ENCODE data around the gene TLL2.

TLL2 gene

DNA sequence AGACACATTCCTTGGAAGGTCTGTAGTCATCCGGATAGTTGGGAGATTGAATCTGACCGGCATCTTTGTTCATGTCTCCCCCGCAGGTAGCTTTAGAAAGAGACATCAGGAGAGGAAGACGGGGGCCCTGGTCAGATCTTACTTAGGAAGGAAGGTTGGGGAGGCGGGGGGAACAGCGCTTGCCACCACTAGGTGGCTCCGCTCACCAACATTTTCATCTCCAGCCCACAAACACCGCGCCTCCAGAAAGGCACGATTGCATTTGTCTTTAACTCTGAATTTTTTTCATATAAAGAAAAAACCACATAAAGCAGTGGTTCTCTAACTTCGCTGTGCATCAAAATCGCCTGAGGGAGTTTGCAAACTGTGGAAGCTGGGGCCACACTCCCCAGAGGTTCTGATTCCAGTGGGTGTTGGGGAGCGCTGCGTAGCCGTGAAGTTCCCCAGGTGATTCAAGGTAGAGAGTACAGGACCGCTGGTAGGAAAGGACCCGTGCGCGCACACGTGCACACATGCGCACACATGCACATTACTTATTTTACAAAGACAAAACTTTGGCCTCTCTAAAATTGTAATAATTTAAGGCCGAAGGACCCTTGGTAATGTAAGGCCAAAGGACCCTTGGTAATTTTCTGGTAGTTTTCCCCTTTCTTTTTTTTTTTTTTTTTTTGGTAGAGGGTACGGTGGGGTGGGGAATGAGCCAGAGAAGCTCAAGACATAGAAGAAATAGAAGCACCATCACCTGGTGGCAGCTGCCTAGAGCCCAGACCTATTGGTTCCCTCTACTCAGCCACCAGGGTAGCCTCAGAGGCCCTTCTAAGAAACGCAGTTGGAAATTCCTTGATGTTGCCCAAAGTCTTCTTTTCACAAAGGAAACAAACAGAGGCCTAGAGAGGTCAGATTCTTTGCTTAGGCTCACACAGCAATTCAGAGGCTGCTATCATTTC, 117.5 kb downstream of the TLL2 start:
- DNase-seq (ENCODE audit: low spot score) = peak; percentile 91

DNA sequence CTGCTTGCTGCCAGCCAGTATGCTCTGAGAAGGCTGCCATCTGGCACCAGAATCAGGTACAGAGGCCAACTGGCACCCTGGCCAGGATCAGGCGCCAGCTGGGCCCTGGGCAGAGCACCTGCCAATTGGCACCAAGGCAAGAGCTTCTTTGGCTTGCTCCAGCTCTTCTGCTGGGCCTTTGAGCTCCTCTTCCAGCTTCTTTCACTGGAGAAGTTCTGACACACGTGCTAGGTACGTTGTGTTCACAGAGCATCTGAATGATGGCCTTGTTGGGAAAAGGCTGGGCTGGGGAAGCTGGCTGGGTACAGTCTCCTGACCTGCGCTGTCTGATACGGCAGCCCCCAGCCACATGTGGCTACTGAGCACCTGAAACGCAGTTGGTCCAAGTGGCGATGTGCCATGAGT, 123.3 kb downstream of the TLL2 start:
- DNase-seq (ENCODE audit: low spot score) = peak; percentile 85

DNA sequence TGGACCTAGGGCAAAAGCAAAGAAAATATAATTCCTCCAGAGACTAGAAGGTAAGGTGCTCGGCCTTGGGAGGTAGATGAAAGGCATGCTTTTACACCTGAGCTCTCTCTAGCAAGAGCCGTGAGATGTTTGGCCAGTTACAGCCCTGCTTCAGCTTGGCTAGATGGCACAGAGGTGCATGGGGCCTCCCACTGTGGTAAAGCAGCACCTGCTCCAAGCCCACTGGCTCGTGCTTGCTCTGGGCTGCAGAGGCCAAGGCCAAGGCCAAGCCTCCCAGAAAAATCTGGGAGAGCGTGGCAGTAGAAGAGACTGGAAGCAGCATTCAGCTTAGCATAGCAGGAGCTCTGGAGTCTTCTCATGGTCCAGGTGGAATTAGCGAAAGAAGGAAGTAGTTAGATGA, 123.9 kb downstream of the TLL2 start:
- no peak for DNase-seq (ENCODE audit: low spot score)

GRCh38 chr10:96387601-96388000, 126.1 kb downstream of the TLL2 start:
- DNase-seq (ENCODE audit: low spot score) = no peak

GRCh38 chr10:96387161-96387560, 126.6 kb downstream of the TLL2 start:
- no peak for DNase-seq (ENCODE audit: low spot score)

DNA sequence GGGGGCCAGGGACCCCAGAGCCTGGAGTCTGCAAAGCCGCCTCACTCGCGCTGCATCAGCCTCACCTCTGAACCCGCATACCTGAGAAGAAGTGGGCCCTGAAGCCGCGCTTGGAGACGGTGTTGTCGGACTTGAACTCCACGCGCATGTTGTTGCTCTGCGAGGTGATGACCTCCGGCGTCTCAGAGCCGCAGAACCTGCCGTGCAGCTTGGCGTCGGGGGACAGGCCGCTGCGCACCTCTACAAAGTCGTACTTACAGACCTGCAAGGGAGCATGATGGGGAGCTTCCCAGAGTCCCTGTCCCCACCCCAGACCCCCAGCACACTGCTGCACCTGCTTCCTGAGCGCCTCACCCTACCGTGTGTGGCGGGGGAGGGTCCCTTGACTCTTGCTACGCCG, 129.2 kb downstream of the TLL2 start:
- no peak for DNase-seq (ENCODE audit: low spot score)

GRCh38 chr10:96380821-96381220, 132.9 kb downstream of the TLL2 start:
- no peak for DNase-seq (ENCODE audit: low spot score)

GRCh38 chr10:96379758-96380157, 134.0 kb downstream of the TLL2 start:
- no peak for DNase-seq (ENCODE audit: low spot score)

DNA sequence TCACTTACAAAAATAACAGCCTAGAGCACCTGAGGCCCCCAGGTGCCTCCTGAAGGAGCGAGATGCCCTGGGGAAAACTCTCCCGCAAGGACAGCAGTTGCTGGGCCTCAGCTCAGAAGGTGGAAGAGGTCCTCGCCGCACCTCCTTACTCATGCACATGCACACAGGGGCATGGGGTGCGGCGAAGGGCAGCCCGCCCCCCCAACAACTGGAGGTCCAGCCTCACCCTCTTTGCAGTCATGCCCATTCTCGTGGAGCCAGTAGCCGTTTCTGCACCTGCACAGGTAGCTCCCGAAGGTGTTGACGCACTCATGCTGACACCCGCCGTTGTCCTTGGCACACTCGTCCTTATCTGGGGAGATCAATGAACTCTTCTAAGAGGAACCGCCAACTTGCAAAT, 135.0 kb downstream of the TLL2 start:
- DNase-seq (ENCODE audit: low spot score) = no peak

- no peak for DNase-seq (ENCODE audit: low spot score)
These were observed 135.9 kb downstream of the TLL2 start for GRCh38 chr10:96377816-96378294.

- no peak for DNase-seq (ENCODE audit: low spot score)
These were observed 137.2 kb downstream of the TLL2 start for GRCh38 chr10:96376483-96376882.

GRCh38 chr10:96374985-96375830, 138.5 kb downstream of the TLL2 start:
- DNase-seq (ENCODE audit: low spot score) = peak; percentile 96

DNA sequence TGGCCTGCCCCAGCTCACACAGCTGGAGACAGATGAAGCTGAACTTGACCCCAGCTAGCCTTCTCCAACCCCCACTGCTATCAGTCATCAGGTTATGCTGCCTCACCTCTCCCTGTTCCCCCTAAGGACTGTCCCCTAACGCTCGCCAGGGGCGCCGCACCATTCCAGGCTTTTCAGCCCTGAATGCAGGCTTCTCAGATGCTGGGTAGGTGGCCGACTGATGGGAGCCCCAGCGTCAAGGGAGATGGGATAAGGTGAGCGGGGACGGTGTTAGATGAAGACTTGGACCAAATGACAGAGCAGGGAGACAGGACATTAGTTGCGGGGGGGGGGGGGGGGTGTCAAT, 139.1 kb downstream of the TLL2 start:
- DNase-seq (ENCODE audit: low spot score) = no peak

- DNase-seq (ENCODE audit: low spot score) = no peak
These were observed 139.7 kb downstream of the TLL2 start for GRCh38 chr10:96374004-96374403.

- DNase-seq (ENCODE audit: low spot score) = no peak
These were observed 142.4 kb downstream of the TLL2 start for GRCh38 chr10:96371356-96371755.

GRCh38 chr10:96370584-96371157, 143.1 kb downstream of the TLL2 start:
- peak; percentile 69 for DNase-seq (ENCODE audit: low spot score)

DNA sequence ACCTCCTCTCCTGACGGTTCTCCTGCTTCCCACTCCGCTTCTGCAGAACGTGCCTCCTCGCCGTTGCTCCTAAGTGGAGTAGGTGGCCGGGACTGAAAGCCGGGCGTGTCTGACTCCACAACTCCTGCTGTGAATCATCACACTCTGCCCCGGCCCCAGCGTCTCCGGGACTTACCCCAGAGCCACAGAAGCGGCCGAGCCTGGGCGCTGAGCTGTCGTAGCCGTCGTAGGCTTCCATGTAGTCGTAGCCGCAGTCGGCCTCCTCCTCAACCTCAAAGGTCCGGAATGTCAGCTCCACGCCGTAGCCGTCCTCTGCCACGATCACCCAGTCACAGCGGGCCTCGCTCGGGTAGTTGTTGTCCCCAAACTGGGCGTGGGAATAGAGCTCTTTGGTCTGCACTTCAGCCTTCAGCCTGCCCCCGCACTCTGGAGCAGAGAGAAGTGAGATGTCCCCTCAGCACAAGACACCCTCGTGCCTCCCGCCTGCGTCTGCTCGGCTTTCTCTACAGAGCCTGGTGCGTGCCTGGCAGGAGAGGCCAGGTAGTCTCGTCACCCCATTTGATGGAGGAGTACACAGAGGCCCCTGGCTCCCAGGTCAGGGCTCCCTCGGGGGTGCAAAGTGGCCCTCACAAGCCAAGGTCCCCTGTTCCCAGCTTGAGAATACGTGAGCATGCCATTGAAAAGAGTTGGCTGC, 143.7 kb downstream of the TLL2 start:
- no peak for DNase-seq (ENCODE audit: low spot score)

- DNase-seq (ENCODE audit: low spot score) = no peak
These were observed 144.8 kb downstream of the TLL2 start for GRCh38 chr10:96368971-96369370.

GRCh38 chr10:96367470-96367869, 146.3 kb downstream of the TLL2 start:
- DNase-seq (ENCODE audit: low spot score) = no peak

DNA sequence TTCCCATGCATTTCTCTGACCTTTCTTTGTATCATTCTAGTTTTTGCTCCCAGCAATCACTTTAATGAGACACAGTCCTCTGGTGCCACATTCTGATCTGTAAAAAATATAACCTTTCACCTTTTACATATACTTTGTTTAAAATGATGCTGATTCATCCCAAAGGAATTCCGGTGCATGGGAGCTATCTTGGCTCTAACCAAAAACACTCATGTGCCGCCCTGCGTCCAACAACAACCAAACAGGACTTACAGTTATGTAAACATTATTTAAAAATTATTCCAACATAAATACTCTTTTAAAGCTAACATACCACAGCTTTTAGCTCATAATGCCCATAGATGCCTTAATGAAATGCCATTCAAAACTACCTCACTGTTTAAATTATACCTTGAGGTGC, 147.2 kb downstream of the TLL2 start:
- DNase-seq (ENCODE audit: low spot score) = no peak

GRCh38 chr10:96365571-96365970, 148.2 kb downstream of the TLL2 start:
- DNase-seq (ENCODE audit: low spot score) = peak; percentile 49

DNA sequence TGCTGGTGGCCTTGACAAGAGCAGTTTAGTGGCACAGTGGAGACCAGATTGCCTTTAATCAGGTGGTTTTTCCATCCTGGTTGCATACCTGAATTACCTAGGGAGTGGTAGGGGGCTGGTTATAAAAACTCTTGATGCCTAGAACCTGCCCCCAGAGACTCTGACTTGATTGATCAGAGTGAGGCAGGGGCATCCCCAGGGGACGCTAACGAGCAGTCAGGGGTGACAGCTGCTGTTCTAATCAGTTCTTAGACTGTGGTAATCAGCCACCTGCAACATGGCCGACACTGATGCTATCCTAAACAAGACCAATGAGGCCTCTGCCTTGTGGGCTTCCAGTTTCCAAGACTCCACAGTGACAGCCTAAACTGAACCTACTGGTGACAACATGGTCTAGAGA, 153.0 kb downstream of the TLL2 start:
- DNase-seq (ENCODE audit: low spot score) = no peak
